ENCODE results near the gene AQP9.

The AQP9 gene

DNA sequence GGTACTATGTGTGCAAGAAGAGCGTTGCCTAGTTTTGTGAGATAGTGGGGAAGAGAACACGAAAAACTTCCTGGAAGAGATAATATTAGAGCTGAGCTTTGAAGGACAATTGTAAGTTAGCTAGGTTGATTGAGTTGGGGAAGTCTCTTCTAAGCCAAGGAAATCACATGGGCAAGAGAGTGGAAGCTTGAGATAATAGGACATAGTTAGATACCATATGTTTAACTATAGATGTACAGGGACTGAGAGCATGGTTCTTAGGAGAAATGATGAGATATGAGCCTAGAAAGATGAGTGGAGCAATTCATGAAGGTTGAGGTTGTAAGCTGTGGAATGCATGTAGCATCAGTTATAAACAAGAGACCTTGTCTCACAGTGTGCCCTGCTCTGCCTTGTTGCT lies 30.1 kb upstream of the AQP9 start:
- Histone ChIP-seq H3K4me2 (ENCODE audit: insufficient read depth, low read length, poor library complexity, severe bottlenecking) (no peak overlapping the region), H2BK12ac (ENCODE audit: low read length) (no peak overlapping the region), H3K27ac (replicated peaks; ENCODE audit: low read length) (no peak overlapping the region), H2AK5ac (ENCODE audit: low read depth, low read length) (no peak overlapping the region), H3K4me1 (ENCODE audit: control insufficient read depth in 2 of 2, insufficient read depth in 1 of 2, low read depth in 1 of 2, low read length in 2 of 2) (no peaks in the 10 kb centered on the region), H4K8ac (ENCODE audit: low read depth, low read length) (no peak overlapping the region), H2BK120ac (ENCODE audit: low read depth, low read length) (no peak overlapping the region), H2BK5ac (ENCODE audit: low read length) (no peak overlapping the region), H3K18ac (ENCODE audit: low read length) (no peak overlapping the region), H4K91ac (ENCODE audit: low read depth, low read length, poor library complexity) (no peak overlapping the region), H3K4ac (ENCODE audit: low read length) (no peak overlapping the region), H3K9me3 (replicated peaks in 1 of 2; ENCODE audit: control insufficient read depth in 2 of 2, insufficient read depth in 1 of 2, low read depth in 1 of 2, low read length in 2 of 2) (no peaks in the 10 kb centered on the region), H3K14ac (ENCODE audit: low read length) (no peak overlapping the region), H3K23ac (ENCODE audit: low read depth, low read length, poor library complexity) (no peak overlapping the region), H3K27me3 (ENCODE audit: control insufficient read depth in 3 of 3, insufficient read depth in 3 of 3, low read depth in 1 of 3, low read length in 3 of 3) (peaks cover 0 to 3% (median 0%) of the 10 kb centered on the region in 3 experiments), H3K36me3 (replicated peaks in 1 of 2; ENCODE audit: control insufficient read depth in 2 of 2, insufficient read depth in 2 of 2, low read length in 2 of 2) (no peaks in the 10 kb centered on the region), H3K79me1 (ENCODE audit: low read depth, low read length) (no peaks in the 10 kb centered on the region), H3K4me3 (ENCODE audit: low read length in 2 of 2) (no peak overlapping the region), H2BK15ac (ENCODE audit: low read length) (no peak overlapping the region), H3K9ac (ENCODE audit: low read depth, low read length, poor library complexity) (no peak overlapping the region), H2AFZ (ENCODE audit: low read length) (no peak overlapping the region)
- WGBS, 2 donors (ENCODE audit: extremely low coverage in 2 of 2, insufficient read length in 2 of 2, insufficient replicate concordance in 1 of 2): no CpG with 5 or more reads among the region's 2 CpGs
- DNase-seq (ENCODE audit: low spot score): no peak

DNA sequence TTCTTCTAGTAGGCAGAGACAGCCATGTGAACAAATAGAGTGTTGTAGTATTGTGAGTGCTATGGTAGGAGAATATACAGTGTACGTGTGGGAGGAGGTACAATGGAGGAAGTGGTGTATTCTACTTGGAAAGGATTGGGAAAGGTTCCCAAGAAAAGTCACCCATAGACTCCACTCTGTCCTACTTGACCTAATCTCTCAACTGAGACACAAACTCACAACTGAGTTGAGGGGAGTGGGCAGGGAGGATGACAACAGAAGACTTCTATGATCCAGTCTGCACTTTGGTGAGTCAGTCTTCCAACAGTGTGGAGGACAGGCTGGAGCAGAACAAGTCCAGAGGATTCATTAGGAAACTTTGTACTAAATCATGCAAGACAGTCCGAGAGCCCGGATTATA lies 28.8 kb upstream of the AQP9 start:
- Histone ChIP-seq H2BK5ac (ENCODE audit: low read length) (no peak overlapping the region), H4K8ac (ENCODE audit: low read depth, low read length) (no peak overlapping the region), H3K4me3 (ENCODE audit: low read length in 2 of 2) (no peak overlapping the region), H3K27me3 (ENCODE audit: control insufficient read depth in 3 of 3, insufficient read depth in 3 of 3, low read depth in 1 of 3, low read length in 3 of 3) (peaks cover 0 to 3% (median 0%) of the 10 kb centered on the region in 3 experiments), H2BK15ac (ENCODE audit: low read length) (no peak overlapping the region), H3K23ac (ENCODE audit: low read depth, low read length, poor library complexity) (no peak overlapping the region), H3K4me2 (ENCODE audit: insufficient read depth, low read length, poor library complexity, severe bottlenecking) (no peak overlapping the region), H2AFZ (ENCODE audit: low read length) (no peak overlapping the region), H2BK120ac (ENCODE audit: low read depth, low read length) (no peak overlapping the region), H3K79me1 (ENCODE audit: low read depth, low read length) (no peaks in the 10 kb centered on the region), H3K14ac (ENCODE audit: low read length) (no peak overlapping the region), H3K4me1 (ENCODE audit: control insufficient read depth in 2 of 2, insufficient read depth in 1 of 2, low read depth in 1 of 2, low read length in 2 of 2) (no peaks in the 10 kb centered on the region), H3K9ac (ENCODE audit: low read depth, low read length, poor library complexity) (no peak overlapping the region), H3K36me3 (replicated peaks in 1 of 2; ENCODE audit: control insufficient read depth in 2 of 2, insufficient read depth in 2 of 2, low read length in 2 of 2) (no peaks in the 10 kb centered on the region), H3K27ac (replicated peaks; ENCODE audit: low read length) (no peak overlapping the region), H4K91ac (ENCODE audit: low read depth, low read length, poor library complexity) (no peak overlapping the region), H3K9me3 (replicated peaks in 1 of 2; ENCODE audit: control insufficient read depth in 2 of 2, insufficient read depth in 1 of 2, low read depth in 1 of 2, low read length in 2 of 2) (no peaks in the 10 kb centered on the region), H3K18ac (ENCODE audit: low read length) (no peak overlapping the region), H2BK12ac (ENCODE audit: low read length) (no peak overlapping the region), H3K4ac (ENCODE audit: low read length) (no peak overlapping the region), H2AK5ac (ENCODE audit: low read depth, low read length) (no peak overlapping the region)
- no peak for DNase-seq (ENCODE audit: low spot score)
- no CpG with 5 or more reads among the region's 3 CpGs for WGBS, 2 donors (ENCODE audit: extremely low coverage in 2 of 2, insufficient read length in 2 of 2, insufficient replicate concordance in 1 of 2)

DNA sequence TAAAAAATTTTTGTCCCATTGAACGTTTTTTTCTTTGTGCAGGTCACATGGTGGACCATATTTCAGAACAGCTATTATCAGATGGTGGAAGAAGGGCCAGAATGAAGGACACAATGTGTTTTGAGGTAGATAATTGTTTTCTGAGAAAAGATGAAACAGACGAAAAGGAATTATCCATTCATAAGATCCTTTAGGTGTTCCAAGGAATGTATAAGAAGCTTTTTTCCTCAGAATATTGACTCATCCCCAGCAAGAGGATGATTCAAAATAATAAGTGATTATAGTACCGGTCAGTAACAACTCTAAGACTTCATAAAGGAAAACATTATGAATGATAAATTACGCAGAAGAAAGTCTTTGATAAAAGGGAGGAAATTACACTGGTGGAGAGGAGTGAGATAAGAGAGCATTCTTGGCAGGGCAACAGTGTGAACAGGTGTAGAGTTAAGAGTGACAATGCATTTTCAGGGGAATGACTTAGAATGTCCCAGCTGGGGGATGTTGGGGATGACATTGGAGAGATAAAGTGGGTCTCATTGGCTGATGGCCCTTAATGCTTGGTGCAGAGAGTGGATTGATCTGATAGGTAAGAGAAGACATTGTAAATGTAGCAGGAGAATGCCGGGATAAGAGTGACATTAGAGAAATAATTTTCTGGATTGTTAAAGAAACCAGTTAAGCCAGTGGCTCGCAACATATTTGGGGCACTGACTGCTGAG lies 27.0 kb upstream of the AQP9 start:
- peaks cover 0 to 3% (median 0%) of the 10 kb centered on the region in 3 experiments for H3K27me3 ChIP-seq (ENCODE audit: control insufficient read depth in 3 of 3, insufficient read depth in 3 of 3, low read depth in 1 of 3, low read length in 3 of 3)
- H3K36me3 ChIP-seq (replicated peaks in 1 of 2; ENCODE audit: control insufficient read depth in 2 of 2, insufficient read depth in 2 of 2, low read length in 2 of 2): no peaks in the 10 kb centered on the region
- H3K79me1 ChIP-seq (ENCODE audit: low read depth, low read length): no peaks in the 10 kb centered on the region
- no peak overlapping the region for H2AFZ ChIP-seq (ENCODE audit: low read length)
- WGBS, 2 donors (ENCODE audit: extremely low coverage in 2 of 2, insufficient read length in 2 of 2, insufficient replicate concordance in 1 of 2): no CpG with 5 or more reads among the region's 6 CpGs
- H4K8ac ChIP-seq (ENCODE audit: low read depth, low read length): no peak overlapping the region
- no peak overlapping the region for H2BK15ac ChIP-seq (ENCODE audit: low read length)
- no peaks in the 10 kb centered on the region for H3K4me1 ChIP-seq (ENCODE audit: control insufficient read depth in 2 of 2, insufficient read depth in 1 of 2, low read depth in 1 of 2, low read length in 2 of 2)
- H2BK5ac ChIP-seq (ENCODE audit: low read length): no peak overlapping the region
- no peak overlapping the region for H3K14ac ChIP-seq (ENCODE audit: low read length)
- no peak overlapping the region for H4K91ac ChIP-seq (ENCODE audit: low read depth, low read length, poor library complexity)
- no peak overlapping the region for H2BK120ac ChIP-seq (ENCODE audit: low read depth, low read length)
- H3K23ac ChIP-seq (ENCODE audit: low read depth, low read length, poor library complexity): no peak overlapping the region
- H3K9ac ChIP-seq (ENCODE audit: low read depth, low read length, poor library complexity): no peak overlapping the region
- H2BK12ac ChIP-seq (ENCODE audit: low read length): no peak overlapping the region
- no peak overlapping the region for H3K4me2 ChIP-seq (ENCODE audit: insufficient read depth, low read length, poor library complexity, severe bottlenecking)
- no peak overlapping the region for H3K27ac ChIP-seq (replicated peaks; ENCODE audit: low read length)
- no peaks in the 10 kb centered on the region for H3K9me3 ChIP-seq (replicated peaks in 1 of 2; ENCODE audit: control insufficient read depth in 2 of 2, insufficient read depth in 1 of 2, low read depth in 1 of 2, low read length in 2 of 2)
- no peak for DNase-seq (ENCODE audit: low spot score)
- H3K4ac ChIP-seq (ENCODE audit: low read length): no peak overlapping the region
- H3K18ac ChIP-seq (ENCODE audit: low read length): no peak overlapping the region
- H3K4me3 ChIP-seq (ENCODE audit: low read length in 2 of 2): no peak overlapping the region
- no peak overlapping the region for H2AK5ac ChIP-seq (ENCODE audit: low read depth, low read length)

DNA sequence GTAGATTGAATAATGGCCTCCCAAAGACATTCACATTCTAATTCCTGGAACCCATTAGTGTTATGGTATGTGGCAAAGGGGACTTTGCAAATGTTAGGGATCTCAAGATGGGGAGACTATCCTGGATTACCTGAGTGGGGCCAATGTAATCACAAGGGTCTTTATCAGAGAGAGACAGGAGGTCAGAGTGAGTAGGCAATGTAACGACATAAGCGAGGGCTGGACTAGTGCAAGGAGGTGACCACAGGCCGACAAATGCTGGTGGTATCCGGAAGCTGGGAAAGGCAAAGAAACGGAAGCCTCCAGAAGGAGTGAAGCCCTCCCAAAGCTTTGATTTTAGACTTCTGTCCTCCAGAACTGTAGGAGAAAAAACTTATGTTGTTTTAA lies 26.5 kb upstream of the AQP9 start:
- H3K79me1 ChIP-seq (ENCODE audit: low read depth, low read length): no peaks in the 10 kb centered on the region
- no peak overlapping the region for H4K8ac ChIP-seq (ENCODE audit: low read depth, low read length)
- H3K27me3 ChIP-seq (ENCODE audit: control insufficient read depth in 3 of 3, insufficient read depth in 3 of 3, low read depth in 1 of 3, low read length in 3 of 3): peaks cover 0 to 3% (median 0%) of the 10 kb centered on the region in 3 experiments
- H2BK120ac ChIP-seq (ENCODE audit: low read depth, low read length): no peak overlapping the region
- no peak overlapping the region for H2AK5ac ChIP-seq (ENCODE audit: low read depth, low read length)
- H3K27ac ChIP-seq (replicated peaks; ENCODE audit: low read length): no peak overlapping the region
- no peak overlapping the region for H3K18ac ChIP-seq (ENCODE audit: low read length)
- H4K91ac ChIP-seq (ENCODE audit: low read depth, low read length, poor library complexity): no peak overlapping the region
- no peaks in the 10 kb centered on the region for H3K9me3 ChIP-seq (replicated peaks in 1 of 2; ENCODE audit: control insufficient read depth in 2 of 2, insufficient read depth in 1 of 2, low read depth in 1 of 2, low read length in 2 of 2)
- no peak overlapping the region for H3K23ac ChIP-seq (ENCODE audit: low read depth, low read length, poor library complexity)
- no peaks in the 10 kb centered on the region for H3K4me1 ChIP-seq (ENCODE audit: control insufficient read depth in 2 of 2, insufficient read depth in 1 of 2, low read depth in 1 of 2, low read length in 2 of 2)
- DNase-seq (ENCODE audit: low spot score): no peak
- no peak overlapping the region for H3K4me3 ChIP-seq (ENCODE audit: low read length in 2 of 2)
- no peaks in the 10 kb centered on the region for H3K36me3 ChIP-seq (replicated peaks in 1 of 2; ENCODE audit: control insufficient read depth in 2 of 2, insufficient read depth in 2 of 2, low read length in 2 of 2)
- no CpG with 5 or more reads among the region's 5 CpGs for WGBS, 2 donors (ENCODE audit: extremely low coverage in 2 of 2, insufficient read length in 2 of 2, insufficient replicate concordance in 1 of 2)
- H2AFZ ChIP-seq (ENCODE audit: low read length): no peak overlapping the region
- H3K9ac ChIP-seq (ENCODE audit: low read depth, low read length, poor library complexity): no peak overlapping the region
- H2BK5ac ChIP-seq (ENCODE audit: low read length): no peak overlapping the region
- H2BK15ac ChIP-seq (ENCODE audit: low read length): no peak overlapping the region
- no peak overlapping the region for H3K4ac ChIP-seq (ENCODE audit: low read length)
- H2BK12ac ChIP-seq (ENCODE audit: low read length): no peak overlapping the region
- no peak overlapping the region for H3K4me2 ChIP-seq (ENCODE audit: insufficient read depth, low read length, poor library complexity, severe bottlenecking)
- H3K14ac ChIP-seq (ENCODE audit: low read length): no peak overlapping the region

All from neuronal stem cell (in vitro differentiated cells).